Activated CD4-positive, alpha-beta T cell treated with anti-CD3 and anti-CD28 coated beads, Interleukin-2, amount 50 U/mL, for 4 hours (primary cell): ENCODE measurements around the gene CATSPER3.

Source experiments
- DNase-seq, 2 experiments: peaks; one replicate each; pipeline ENCODE4 v3.0.0-alpha.2; 2020

Gene CATSPER3

DNA sequence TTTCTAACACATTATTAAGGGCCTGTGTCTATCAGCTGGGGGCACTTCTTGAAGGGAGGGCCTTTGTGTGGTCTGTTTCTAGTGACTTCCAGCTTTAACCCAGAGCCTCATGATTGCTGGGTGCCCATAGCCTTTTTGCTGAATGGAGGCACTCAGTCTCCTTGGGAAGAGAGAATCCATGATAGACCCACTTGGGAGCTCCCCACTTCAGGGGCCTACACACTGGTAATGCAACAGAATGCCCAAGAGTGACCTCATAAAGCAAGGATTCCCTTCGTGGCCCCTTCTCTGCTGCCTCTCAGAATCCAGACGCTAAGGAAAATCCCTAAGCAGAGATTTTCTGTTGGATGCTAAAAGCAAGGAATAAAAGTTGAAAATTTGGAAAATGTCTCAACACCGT is at the start of gene CATSPER3:
TSS of gene CATSPER3 (plus strand) at position 301 of the 400 bp plus-strand sequence. CDS start at position 386, 85 bp downstream.
- no peak for DNase-seq

- no peak for DNase-seq
Observed at GRCh38 chr5:134918861-134919260, 48.8 kb upstream of the CATSPER3 start.

GRCh38 chr5:134920848-134921575 is 46.7 kb upstream of the CATSPER3 start:
- no peak for DNase-seq

DNA sequence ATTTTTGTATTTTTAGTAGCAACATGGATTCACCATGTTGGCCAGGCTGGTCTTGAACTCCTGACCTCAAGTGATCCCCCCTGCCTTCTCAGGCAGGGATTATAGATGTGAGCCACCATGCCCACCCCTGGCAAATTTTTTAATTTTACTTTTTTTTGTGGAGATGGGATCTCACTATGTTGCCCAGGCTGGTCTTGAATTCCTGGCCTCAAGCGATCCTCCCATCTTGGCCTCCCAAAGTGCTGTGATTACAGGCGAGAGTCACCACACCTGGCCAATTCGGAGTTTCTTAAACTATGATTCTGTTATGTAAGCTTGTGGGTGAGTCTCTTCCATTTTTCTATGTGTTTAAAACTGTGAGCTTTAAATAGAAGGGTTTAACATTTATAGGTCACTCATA is 35.2 kb upstream of the CATSPER3 start:
- DNase-seq: no peak

GRCh38 chr5:134934202-134934601 is 33.5 kb upstream of the CATSPER3 start:
- DNase-seq: no peak

- no peak for DNase-seq
Observed at GRCh38 chr5:134935711-134936602, 31.8 kb upstream of the CATSPER3 start.

DNA sequence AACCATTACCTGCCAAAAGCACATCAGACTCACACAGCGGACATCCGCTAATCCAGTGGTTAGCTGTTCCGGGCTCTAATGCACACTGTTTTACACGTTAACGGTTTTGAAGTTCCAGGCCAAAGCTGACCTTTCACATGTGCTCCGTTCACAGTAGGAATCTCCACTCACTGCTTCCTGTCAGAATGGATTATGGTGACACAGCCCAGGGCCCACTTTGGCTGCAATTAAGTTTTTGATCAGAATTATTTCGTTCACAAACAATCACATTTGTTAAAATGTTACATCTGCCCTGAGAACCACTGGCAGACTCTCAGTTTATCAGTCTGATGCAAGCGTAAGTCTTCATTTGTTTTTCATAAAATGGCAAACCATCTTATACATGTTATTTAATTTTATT is 30.2 kb upstream of the CATSPER3 start:
- no peak for DNase-seq

- no peak for DNase-seq
Observed at GRCh38 chr5:134938030-134938429, 29.7 kb upstream of the CATSPER3 start.

DNA sequence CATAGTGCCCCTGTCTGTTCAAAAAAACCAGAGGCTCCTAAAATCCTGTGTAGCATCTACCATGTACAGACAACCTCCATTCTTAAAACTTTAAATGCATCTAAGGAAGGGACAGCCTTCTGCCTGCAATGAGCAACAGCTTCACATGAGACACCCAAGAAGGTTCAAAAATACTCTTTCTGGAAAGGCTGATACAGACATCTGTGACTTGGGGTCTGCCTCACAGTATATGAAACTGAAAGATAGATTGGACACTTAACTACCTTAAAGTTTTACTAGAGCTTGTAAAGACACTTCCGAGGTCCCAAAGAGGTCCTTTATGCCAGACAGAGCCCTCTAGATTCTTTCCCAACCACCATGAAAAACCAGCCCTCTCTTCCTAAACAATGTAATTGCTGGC is 28.2 kb upstream of the CATSPER3 start:
- DNase-seq: no peak

DNA sequence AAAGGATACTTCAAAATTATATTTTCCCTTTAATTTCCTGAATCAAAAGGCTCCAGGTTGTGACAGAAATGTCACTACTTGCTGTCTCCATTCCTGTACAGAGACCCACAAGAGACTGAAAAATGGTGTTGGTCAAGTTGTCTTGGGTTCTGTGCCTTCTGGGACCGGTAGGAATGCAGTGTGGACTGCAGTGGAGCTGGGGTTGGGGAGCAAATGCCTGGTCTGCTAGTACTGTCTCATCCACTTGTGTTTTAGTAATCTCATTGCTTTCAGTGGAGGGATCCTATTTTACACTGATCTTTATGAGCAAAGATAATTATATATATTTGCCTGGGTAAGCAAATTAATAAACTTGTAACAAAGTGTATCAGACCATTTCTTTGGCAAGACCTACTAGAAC is 24.2 kb upstream of the CATSPER3 start:
- no peak for DNase-seq

DNA sequence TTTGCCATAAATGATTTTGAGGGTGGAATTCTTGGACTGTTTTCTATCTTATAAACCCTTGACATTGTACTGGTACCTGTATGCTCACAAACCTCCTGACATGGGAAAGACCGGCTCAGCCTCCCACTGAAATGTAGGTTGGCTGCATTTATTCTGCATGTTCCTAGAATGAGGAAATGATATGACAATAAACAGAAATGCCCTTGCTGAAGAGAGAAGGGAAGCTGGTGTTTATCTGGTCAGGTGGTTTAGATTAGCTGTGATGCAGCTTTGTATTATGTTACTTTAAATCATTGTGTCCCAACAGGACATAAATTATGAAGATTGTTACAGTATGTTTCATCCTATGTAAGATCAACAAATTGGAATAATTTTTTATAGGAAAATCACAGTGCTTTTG is 23.1 kb upstream of the CATSPER3 start:
- DNase-seq: no peak

DNA sequence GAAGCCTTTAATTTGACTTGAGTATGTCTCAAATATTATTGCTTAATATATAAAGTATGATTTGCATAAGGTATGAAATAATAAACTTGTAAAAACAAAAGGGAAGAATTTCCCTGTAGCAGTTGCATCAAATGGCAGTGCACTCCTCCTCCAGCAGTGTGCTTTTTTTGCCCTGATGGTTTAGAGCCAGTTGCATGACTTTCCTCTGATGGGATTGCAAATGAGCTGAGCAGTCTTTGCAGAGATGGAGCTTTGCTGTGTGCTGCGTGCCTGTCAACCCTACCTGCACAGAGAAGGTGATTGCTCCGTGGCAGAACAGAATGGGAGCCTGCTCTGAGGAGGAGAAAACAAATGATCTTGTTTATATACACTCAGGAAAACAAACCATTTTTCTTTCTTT is 22.7 kb upstream of the CATSPER3 start:
- DNase-seq: no peak

DNA sequence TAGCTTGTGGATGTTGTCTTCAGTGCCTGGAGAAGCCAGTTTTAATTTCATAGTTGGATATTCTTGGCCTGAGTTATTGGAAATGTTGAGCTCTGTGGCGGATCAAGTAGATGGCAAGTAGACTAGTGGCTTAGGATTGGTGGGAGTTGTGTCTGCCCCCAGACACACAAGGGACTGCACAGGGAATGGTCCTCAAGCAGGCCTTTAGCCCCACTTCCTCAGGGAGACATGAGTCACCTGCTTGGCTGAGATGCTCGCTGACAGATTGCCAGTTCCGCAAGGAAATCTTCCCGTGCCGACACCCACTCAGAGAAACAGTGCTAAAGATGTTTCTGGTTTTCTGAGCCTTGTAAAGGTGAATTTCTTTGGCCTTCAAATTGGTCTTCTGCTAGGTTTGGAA is 18.8 kb upstream of the CATSPER3 start:
- no peak for DNase-seq

DNA sequence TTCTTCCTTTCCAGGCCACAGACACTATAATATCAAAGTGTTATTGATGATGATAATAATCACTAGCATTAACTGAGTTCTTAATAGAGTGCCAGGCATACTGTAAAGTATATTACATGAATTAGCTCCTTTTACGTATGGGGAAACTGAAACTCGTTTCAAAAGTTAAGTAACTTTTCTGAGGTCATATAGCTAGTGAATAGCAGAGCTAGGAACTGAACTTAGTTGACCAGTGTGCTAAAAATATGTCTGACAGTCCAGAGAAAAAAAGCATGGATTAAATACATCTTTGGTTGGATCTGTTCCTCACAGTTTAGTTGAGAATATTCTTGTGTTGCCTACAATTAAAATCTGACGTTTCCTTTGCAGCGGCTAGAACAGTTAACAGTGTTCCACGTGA is 18.4 kb upstream of the CATSPER3 start:
- no peak for DNase-seq

- no peak for DNase-seq
Observed at GRCh38 chr5:134957920-134958608, 9.6 kb upstream of the CATSPER3 start.

GRCh38 chr5:134958755-134959154 is 9.0 kb upstream of the CATSPER3 start:
- no peak for DNase-seq

GRCh38 chr5:134963098-134963497 is 4.6 kb upstream of the CATSPER3 start:
- no peak for DNase-seq

GRCh38 chr5:134964359-134965270 is 3.1 kb upstream of the CATSPER3 start:
- no peak for DNase-seq

- DNase-seq: no peak
Observed at GRCh38 chr5:134965271-134965825, 2.4 kb upstream of the CATSPER3 start.

DNA sequence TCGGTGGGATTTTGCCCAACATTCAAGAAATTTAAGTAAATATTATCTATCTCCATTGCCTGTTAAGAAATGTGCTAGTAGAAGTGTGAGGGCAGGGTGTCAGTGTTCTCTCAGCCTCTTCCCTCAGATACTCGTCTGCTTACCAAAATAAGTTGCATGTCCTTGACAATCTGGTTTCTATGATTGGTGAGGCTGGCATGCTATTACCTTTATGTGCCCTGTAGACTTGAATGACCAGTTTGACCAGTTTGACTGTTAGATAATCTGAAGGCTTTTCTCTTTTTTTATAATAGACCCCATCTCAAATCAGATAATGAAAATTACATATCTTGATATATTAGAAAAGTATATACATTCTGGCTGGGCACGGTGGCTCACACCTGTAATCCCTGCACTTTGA is 348 bp downstream of the CATSPER3 start:
- no peak for DNase-seq

GRCh38 chr5:134969166-134969565 is 1.5 kb downstream of the CATSPER3 start:
- no peak for DNase-seq

DNA sequence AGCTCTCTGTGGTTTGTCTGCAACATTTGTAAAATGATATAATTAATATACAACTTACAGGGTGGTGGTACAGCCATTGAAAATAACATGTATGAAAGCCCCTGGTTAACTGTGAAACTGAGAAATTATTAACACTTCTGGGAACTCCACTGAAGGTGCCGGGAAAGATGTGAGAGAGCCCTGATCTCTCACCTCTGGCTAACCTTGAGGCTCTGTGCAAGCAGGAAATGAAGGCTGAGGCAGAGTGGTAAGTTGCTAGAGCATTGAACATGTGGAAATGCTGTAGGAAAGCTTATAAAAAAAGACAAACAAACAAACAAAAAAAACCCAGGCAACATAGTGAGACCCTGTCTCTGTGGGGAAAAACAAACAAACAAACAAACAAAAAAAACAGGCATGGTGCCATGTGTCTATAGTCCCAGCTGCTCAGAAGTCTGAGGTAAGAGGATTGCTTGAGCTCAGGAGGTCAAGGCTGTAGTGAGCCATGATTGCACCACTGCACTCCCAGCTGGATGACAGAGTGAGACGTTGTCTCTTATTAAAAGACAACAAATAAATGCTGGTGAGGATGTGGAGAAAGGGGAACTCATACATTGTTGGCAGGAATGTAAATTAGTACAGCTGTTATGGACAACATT is 7.5 kb downstream of the CATSPER3 start:
- no peak for DNase-seq
